Stimulated activated CD8-positive, alpha-beta memory T cell treated with anti-CD3 and anti-CD28 coated beads, Interleukin-2, amount 100 ng/mL, for 1 hour (primary cell): Measurements from ENCODE around the gene DRGX.

Experiments used
- DNase-seq, 2 donors: peaks; one replicate each; pipeline ENCODE4 v3.0.0-alpha.2; 2020; ENCODE audit warnings: low read depth in 2 of 2

Gene DRGX

GRCh38 chr10:49407552-49408137, 11.8 kb upstream of the DRGX start:
- peak; percentile 50 to 51 for DNase-seq

GRCh38 chr10:49407151-49407550, 11.3 kb upstream of the DRGX start:
- no peak for DNase-seq

DNA sequence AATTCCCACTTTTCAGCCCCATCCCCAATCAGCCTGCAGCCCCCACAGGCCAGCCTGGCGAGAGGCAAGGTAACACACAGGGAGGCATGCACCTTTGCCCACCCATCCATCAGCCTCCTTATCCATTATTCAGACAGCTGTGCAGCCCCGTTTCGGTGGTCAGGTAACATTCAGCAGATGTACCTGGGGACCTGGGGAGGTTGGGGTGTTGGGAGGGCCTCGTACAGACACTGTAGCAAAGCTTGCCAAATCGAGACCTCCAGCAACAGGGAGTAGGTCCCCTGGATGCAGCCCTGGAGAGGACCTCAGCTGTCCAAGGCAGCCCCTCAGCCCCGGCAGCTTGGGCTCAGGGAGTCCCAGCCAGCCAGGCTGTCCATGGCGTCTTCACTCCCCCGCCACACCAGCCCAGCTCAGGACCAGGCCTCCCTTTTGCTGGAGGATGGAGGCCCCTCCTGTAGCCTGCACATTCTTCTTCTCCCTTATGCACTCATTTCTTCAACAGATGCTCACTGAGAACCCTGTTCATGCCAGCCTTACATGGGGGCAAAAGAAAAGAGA, 8.5 kb upstream of the DRGX start:
- no peak for DNase-seq

DNA sequence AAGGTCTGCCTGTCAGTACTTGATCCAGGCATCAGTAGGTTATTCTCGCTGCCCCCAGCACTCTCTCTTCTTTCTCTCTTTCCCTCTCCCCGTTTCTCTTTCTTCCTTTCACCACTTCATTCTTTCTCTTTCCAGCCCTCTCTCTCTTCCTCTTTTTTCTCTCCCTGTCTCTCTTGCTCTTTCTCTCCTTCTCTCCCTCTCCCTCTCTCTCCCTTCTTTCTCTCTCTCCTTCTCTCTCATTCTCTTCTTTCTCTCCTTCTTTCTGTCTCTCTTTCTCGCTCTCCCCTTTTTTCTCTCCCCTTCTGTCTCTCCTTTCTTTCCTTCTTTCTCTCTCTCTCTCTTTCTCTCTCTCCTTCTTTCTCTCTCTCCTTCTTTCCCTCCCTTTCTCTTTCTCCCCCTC, 7.5 kb upstream of the DRGX start:
- no peak for DNase-seq

GRCh38 chr10:49400365-49400764, 4.5 kb upstream of the DRGX start:
- no peak for DNase-seq

DNA sequence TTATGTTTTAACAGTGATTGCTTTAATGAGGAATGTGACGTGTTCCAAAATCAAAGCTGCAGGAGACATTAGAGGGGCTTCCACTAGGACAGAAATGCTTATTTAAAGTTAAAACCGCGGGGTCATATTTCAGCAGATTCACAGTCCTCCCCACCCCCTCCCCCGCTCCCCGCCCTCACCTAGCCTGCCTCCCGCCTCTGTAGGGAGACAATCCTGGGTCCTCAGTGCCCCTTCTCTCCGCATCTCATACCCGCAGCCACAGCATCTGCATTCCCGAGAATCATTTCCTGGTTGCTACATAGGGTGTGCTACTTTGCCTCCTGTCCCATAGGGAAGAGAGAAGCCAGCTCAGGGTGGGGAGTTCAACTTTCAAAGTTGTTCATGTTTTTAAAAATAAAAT, 3.1 kb upstream of the DRGX start:
- DNase-seq, result no peak

- DNase-seq, result peak in 1 of 2 donors; percentile 26
Observed at GRCh38 chr10:49398000-49398861, 2.3 kb upstream of the DRGX start.

- no peak for DNase-seq
Observed at GRCh38 chr10:49397036-49397999, 1.4 kb upstream of the DRGX start.

- DNase-seq, result no peak
Observed at GRCh38 chr10:49396666-49396999, 744 bp upstream of the DRGX start.

GRCh38 chr10:49394933-49395740, 752 bp downstream of the DRGX start:
- no peak for DNase-seq

DNA sequence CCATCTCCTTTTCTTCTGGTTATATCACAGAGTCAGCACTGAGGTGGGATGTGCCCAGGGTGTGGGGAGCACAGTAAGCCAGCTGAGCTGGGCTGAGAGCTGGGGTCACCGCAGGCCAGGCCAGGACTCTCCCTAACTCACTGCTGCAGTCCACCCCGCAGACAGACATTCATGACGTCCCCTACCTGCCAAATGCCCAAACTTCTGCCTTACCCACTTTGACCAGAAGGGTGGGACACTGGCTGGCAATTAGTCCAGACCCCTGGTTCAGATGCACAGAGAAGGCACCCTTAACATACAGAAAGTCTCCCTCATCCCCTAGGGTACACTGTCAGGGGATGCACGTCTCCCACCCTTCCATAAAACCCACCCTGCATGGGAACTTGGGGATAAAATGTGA, 2.1 kb downstream of the DRGX start:
- no peak for DNase-seq

- no peak for DNase-seq
Observed at GRCh38 chr10:49393301-49393700, 2.6 kb downstream of the DRGX start.

- DNase-seq, result no peak
Observed at GRCh38 chr10:49389361-49389933, 6.4 kb downstream of the DRGX start.

- DNase-seq, result no peak
Observed at GRCh38 chr10:49388161-49388560, 7.7 kb downstream of the DRGX start.

DNA sequence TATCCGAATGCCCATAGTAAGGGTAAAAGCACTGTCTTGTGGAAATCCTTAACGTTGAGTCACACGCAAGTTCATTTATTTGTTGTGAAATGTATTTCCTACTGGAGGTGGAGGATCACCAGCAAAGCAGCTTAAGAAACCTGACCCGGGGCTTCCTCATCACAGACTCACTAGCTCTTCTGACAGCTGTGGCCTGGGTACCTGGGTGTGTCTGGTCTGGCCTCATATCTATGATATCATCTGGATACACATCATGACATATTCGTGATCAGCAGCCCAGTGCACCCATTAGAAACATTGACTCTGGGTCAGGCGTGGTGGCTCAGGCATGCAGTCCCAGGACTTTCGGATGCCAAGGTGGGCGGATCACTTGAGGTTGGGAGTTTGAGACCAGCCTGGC, 8.8 kb downstream of the DRGX start:
- no peak for DNase-seq

DNA sequence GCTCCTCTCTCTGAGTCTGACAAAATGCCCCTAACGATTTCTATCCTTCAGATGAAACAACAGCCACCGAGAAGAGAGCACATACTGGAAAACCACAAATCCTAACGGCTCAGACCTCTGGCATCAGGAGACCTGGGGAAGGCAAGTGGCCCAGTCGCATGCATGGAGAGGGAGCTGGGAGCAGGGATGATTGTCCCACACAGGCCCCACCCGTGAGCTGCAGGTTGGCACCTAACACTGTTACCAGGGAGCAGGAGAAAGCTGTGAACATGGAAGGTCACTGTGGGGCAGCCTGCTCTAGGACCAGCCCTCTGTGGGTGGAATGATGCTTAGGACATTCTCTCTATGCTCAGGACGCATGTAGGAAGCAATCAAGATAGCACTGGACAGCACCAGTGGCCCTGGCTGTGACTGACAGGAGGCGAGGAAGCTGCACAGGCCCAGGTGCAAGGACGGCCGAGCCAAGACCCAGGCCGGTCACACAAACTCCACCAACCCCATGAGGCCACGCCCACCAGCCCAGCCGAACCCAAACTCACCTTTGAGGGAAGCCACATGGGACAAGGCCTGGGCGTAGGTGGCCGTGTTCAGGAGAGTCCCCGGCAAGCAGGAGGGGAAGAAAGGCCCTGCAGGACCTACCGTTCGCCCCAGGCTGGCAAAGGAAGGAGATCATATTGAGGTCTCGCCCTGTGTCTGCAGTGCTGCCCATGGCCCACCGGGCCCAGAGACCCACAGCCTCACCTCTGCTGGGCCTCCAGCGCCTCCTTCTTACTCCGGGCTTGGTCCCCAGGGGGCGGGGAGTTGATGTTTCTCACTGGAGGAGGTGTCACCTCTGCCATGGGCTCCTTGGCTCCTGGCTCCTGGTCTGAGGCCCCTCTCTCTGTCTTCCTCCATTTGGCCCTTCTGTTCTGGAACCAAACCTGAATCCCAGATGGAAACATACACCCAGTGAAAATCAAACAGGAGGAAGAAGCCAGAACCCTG, 9.7 kb downstream of the DRGX start:
- DNase-seq, result no peak

GRCh38 chr10:49384268-49384953, 11.5 kb downstream of the DRGX start:
- no peak for DNase-seq

GRCh38 chr10:49383853-49384252, 12.0 kb downstream of the DRGX start:
- no peak for DNase-seq

DNA sequence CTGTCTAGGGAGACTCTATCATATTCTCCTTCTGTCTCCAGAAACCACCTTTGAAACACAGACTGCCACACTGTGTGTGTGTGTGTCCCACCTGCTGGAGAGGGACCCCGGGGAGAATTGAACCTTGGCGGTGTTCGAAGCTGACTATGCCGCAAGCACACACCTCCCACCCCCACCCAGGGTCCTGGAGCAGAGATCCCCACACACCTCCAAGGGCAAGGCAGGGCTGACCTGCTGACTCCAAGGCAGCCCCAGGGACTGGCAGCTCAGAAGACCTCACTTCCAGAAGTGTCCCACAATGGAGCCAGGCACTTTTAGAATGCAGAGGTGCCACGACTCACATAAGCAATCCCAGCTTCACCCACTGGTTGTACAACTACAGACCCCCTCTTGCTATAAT, 13.1 kb downstream of the DRGX start:
- DNase-seq, result no peak
